ENCODE measurements around the gene PRKAG2.

DNA sequence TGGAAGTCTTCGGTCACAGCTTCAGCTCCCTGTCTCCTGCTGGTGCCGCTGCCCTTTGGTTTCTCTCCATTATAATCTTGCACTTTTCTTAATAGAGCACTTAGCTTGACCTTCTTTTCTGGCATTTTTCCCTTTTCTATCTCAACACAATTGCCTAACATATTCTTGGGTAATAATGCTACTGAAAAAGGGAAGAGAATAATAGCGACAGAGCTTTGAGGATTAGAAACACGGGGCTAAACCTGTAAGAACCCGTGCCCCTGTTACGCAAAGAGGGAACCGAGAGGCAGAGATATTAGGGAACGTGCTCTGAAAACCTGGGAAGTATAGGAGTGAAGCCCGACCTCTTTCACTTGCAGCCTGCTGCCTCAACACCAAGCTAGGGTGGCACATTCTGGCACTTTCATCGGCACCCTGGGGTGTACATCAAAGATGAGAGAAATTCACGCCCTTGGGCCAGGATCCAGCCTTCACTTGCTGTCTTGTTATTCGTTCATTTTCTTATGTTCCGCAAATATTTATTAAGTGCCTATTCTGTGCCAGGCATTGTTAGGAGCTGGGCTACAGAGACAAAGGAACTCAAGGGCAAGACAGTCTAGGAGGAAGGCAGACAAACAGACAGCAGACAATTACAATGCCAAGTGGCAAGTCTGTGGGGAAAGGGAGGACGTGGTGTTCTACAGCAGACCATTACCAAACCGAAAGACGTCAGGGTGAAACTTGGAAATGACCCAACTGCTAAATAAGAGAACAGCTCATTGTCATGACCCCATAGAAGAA, 46.4 kb upstream of the PRKAG2 start:
- no peak for TF ChIP-seq CTCF (IDR thresholded peaks at IDR 0.05)
- peak in 1 of 2 donors; percentile 19 for TF ChIP-seq POLR2A (IDR thresholded peaks at IDR 0.05)
